ENCODE data around the gene NHSL1.

Gene NHSL1

GRCh38 chr6:138476116-138476515 is 23.2 kb downstream of the NHSL1 start:
- no peaks in the 10 kb centered on the region for H3K9me2 ChIP-seq (replicated peaks; ENCODE audit: control insufficient read depth, low read length)
- no peaks in the 10 kb centered on the region for H3K9me3 ChIP-seq (ENCODE audit: control insufficient read depth, insufficient read depth, low read length)

GRCh38 chr6:138473144-138473543 is 26.1 kb downstream of the NHSL1 start:
- H3K36me3 ChIP-seq (ENCODE audit: control insufficient read depth, low read length) = no peaks in the 10 kb centered on the region
- TF ChIP-seq CTCF (IDR thresholded peaks at IDR 0.05; ENCODE audit: low read depth, low read length, poor library complexity, severe bottlenecking) = no peak
- no peak for TF ChIP-seq EZH2phosphoT487 (IDR thresholded peaks at IDR 0.05; ENCODE audit: borderline replicate concordance, low read length)
- H3F3A ChIP-seq (ENCODE audit: control insufficient read depth, insufficient read depth) = no peaks in the 10 kb centered on the region
- no peak overlapping the region for H3K4me3 ChIP-seq (ENCODE audit: low read length)
- no peaks in the 10 kb centered on the region for H3K9me2 ChIP-seq (replicated peaks; ENCODE audit: control insufficient read depth, low read length)
- H3K4me1 ChIP-seq (ENCODE audit: control insufficient read depth, low read length) = no peaks in the 10 kb centered on the region
- H3K9me3 ChIP-seq (ENCODE audit: control insufficient read depth, insufficient read depth, low read length) = no peaks in the 10 kb centered on the region
- H3K27me3 ChIP-seq (ENCODE audit: control insufficient read depth, low read length) = no peaks in the 10 kb centered on the region
- no peaks in the 10 kb centered on the region for H4K20me1 ChIP-seq (ENCODE audit: control insufficient read depth, insufficient read depth, low read depth, low read length)
- no peaks in the 10 kb centered on the region for H3K79me2 ChIP-seq (ENCODE audit: control insufficient read depth, low read length)
- H3K27ac ChIP-seq (ENCODE audit: low read depth, low read length) = no peak overlapping the region
- H3K4me2 ChIP-seq (ENCODE audit: low read length) = no peak overlapping the region

More at GRCh38 chr6:138476116-138476515, 23.2 kb downstream of the NHSL1 start:
- Histone ChIP-seq H3K79me2 (ENCODE audit: control insufficient read depth, low read length) (no peaks in the 10 kb centered on the region), H3K4me1 (ENCODE audit: control insufficient read depth, low read length) (no peaks in the 10 kb centered on the region), H4K20me1 (ENCODE audit: control insufficient read depth, insufficient read depth, low read depth, low read length) (no peaks in the 10 kb centered on the region), H3K27ac (ENCODE audit: low read depth, low read length) (no peak overlapping the region), H3K27me3 (ENCODE audit: control insufficient read depth, low read length) (no peaks in the 10 kb centered on the region), H3K36me3 (ENCODE audit: control insufficient read depth, low read length) (no peaks in the 10 kb centered on the region), H3K4me2 (ENCODE audit: low read length) (no peak overlapping the region), H3K4me3 (ENCODE audit: low read length) (no peak overlapping the region), H3F3A (ENCODE audit: control insufficient read depth, insufficient read depth) (no peaks in the 10 kb centered on the region)
- TF ChIP-seq EZH2phosphoT487 (IDR thresholded peaks at IDR 0.05; ENCODE audit: borderline replicate concordance, low read length) (no peak), CTCF (IDR thresholded peaks at IDR 0.05; ENCODE audit: low read depth, low read length, poor library complexity, severe bottlenecking) (no peak)

- no peak overlapping the region for H3K4me3 ChIP-seq (ENCODE audit: low read length)
- H3K9me2 ChIP-seq (replicated peaks; ENCODE audit: control insufficient read depth, low read length) = no peaks in the 10 kb centered on the region
- no peaks in the 10 kb centered on the region for H3K9me3 ChIP-seq (ENCODE audit: control insufficient read depth, insufficient read depth, low read length)
- no peaks in the 10 kb centered on the region for H3K36me3 ChIP-seq (ENCODE audit: control insufficient read depth, low read length)
- H3K4me1 ChIP-seq (ENCODE audit: control insufficient read depth, low read length) = no peaks in the 10 kb centered on the region
- H3K4me2 ChIP-seq (ENCODE audit: low read length) = no peak overlapping the region
- no peaks in the 10 kb centered on the region for H3K79me2 ChIP-seq (ENCODE audit: control insufficient read depth, low read length)
- H4K20me1 ChIP-seq (ENCODE audit: control insufficient read depth, insufficient read depth, low read depth, low read length) = no peaks in the 10 kb centered on the region
- no peaks in the 10 kb centered on the region for H3K27me3 ChIP-seq (ENCODE audit: control insufficient read depth, low read length)
- H3F3A ChIP-seq (ENCODE audit: control insufficient read depth, insufficient read depth) = no peaks in the 10 kb centered on the region
- TF ChIP-seq CTCF (IDR thresholded peaks at IDR 0.05; ENCODE audit: low read depth, low read length, poor library complexity, severe bottlenecking) (no peak), EZH2phosphoT487 (IDR thresholded peaks at IDR 0.05; ENCODE audit: borderline replicate concordance, low read length) (no peak)
- no peak overlapping the region for H3K27ac ChIP-seq (ENCODE audit: low read depth, low read length)
Measured at GRCh38 chr6:138468320-138469015, 30.8 kb downstream of the NHSL1 start.
